Astrocyte (in vitro differentiated cells and primary cell): ENCODE data around the gene CCDC78.

ENCODE experiments used
- EZH2 ChIP-seq: IDR thresholded peaks from 2 replicates; pipeline ENCODE4 v1.6.1; 2012; ENCODE audit warnings: mild to moderate bottlenecking, low read length, inconsistent platforms; ENCODE audit not compliant: insufficient read depth
- TF ChIP-seq, protein P1 (sequence below): IDR thresholded peaks from 2 replicates; pipeline ENCODE4 v1.5.1; 2011; ENCODE audit warnings: low read depth, mild to moderate bottlenecking, inconsistent platforms, low read length, moderate library complexity; ENCODE audit not compliant: insufficient read depth

DNA sequence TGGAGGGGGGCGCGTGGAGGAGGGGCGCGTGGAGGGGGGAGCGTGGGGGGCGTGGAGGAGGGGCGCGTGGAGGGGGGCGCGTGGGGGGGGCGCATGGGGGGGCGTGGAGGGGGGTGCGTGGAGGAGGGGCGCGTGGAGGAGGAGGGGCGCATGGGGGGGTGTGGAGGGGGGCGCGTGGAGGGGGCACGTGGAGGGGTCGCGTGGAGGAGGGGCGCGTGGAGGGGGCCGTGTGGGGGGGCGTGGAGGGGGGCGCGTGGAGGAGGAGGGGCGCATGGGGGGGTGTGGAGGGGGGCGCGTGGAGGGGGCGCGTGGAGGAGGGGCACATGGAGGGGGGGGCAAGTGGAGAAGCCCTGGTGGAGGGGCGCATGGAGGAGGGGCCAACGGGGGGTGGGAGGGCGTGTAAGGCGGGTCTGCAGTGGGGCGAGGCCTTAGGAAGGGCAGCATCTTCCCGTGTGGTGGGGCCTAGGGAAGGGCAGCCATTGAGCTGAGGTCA is 41.5 kb upstream of the CCDC78 start:
- TF ChIP-seq, protein P1, sequence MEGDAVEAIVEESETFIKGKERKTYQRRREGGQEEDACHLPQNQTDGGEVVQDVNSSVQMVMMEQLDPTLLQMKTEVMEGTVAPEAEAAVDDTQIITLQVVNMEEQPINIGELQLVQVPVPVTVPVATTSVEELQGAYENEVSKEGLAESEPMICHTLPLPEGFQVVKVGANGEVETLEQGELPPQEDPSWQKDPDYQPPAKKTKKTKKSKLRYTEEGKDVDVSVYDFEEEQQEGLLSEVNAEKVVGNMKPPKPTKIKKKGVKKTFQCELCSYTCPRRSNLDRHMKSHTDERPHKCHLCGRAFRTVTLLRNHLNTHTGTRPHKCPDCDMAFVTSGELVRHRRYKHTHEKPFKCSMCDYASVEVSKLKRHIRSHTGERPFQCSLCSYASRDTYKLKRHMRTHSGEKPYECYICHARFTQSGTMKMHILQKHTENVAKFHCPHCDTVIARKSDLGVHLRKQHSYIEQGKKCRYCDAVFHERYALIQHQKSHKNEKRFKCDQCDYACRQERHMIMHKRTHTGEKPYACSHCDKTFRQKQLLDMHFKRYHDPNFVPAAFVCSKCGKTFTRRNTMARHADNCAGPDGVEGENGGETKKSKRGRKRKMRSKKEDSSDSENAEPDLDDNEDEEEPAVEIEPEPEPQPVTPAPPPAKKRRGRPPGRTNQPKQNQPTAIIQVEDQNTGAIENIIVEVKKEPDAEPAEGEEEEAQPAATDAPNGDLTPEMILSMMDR: no peak
- no peak for TF ChIP-seq EZH2
